Esophagus muscularis mucosa (tissue), 4 donors: ENCODE data around the gene SIT1. TPM values are rescaled to one million over a fixed set of nuclear protein-coding genes. Genes with fewer than 3 reads are reported as not detected.

ENCODE experiments used
- DNase-seq: peaks from one replicate; pipeline ENCODE4 v3.0.0-alpha.2; 2017; ENCODE audit errors: extremely low spot score
- H3K27ac ChIP-seq, 4 donors: fragments of 200-600 bp; sonication (generic); replicated peaks in 1 of 4; 1 replicate in 3 of 4; 2 replicates in 1 of 4; pipeline ENCODE4 v1.5.1; 2016 to 2019; ENCODE audit warnings: mild to moderate bottlenecking in 1 of 4
- H3K27me3 ChIP-seq, 4 donors: fragments of 200-600 bp; sonication (generic); one replicate each; pipeline versions ENCODE4 v1.5.1 to v1.6.0; 2016 to 2019
- H3K36me3 ChIP-seq, 4 donors: fragments of 200-600 bp; sonication (generic); one replicate each; pipeline ENCODE4 v1.5.1; 2016 to 2019
- H3K4me1 ChIP-seq, 4 donors: fragments of 200-600 bp; sonication (generic); one replicate each; pipeline ENCODE4 v1.5.1; 2016 to 2019
- H3K4me3 ChIP-seq, 4 donors: fragments of 200-600 bp; sonication (generic); 1 replicate in 2 of 4; 2 replicates in 2 of 4; pipeline ENCODE4 v1.5.1; 2016 to 2019; ENCODE audit warnings: mild to moderate bottlenecking in 4 of 4, moderate library complexity in 1 of 4
- H3K9me3 ChIP-seq, 4 donors: fragments of 200-600 bp; sonication (generic); 1 replicate in 3 of 4; 2 replicates in 1 of 4; pipeline ENCODE4 v1.5.1; 2016 to 2019
- CTCF ChIP-seq, 3 experiments: fragments of 200-600 bp in 2 of 3; fragments of 450-650 bp in 1 of 3; sonication (generic) in 2 of 3; IDR thresholded peaks; one replicate each; pipeline ENCODE4 v1.5.1; 2017 to 2019; ENCODE audit warnings: antibody characterized with exemption in 3 of 3, mild to moderate bottlenecking in 2 of 3, moderate library complexity in 1 of 3
- EP300 ChIP-seq: sonication (generic); formaldehyde crosslinking; IDR thresholded peaks from one replicate; pipeline ENCODE4 v1.6.1; 2017; ENCODE audit warnings: antibody characterized with exemption
- POLR2A ChIP-seq: fragments of 450-650 bp; IDR thresholded peaks from one replicate; pipeline ENCODE4 v1.6.1; 2017; ENCODE audit warnings: antibody characterized with exemption, moderate library complexity, mild to moderate bottlenecking, low read depth
- POLR2AphosphoS5 ChIP-seq, 2 donors: sonication (generic); formaldehyde crosslinking; IDR thresholded peaks; one replicate each; pipeline ENCODE4 v1.6.1; 2017; ENCODE audit warnings: antibody characterized with exemption in 2 of 2
- WGBS: methylation state at CpG from one replicate; pipeline ENCODE4 v1.1.5; 2018; 5-methylcytosine and 5-hydroxymethylcytosine counted together
- intact Hi-C: fragments of 100-400 bp; cut with DNase I; formaldehyde crosslinking; loops from one replicate; pipeline ENCODE4 v1.15.1; 2023
- total RNA-seq, 4 donors: library from RNA; depleted of rRNA; stranded (reverse); fragments of >200 nt; gene quantifications; one replicate each; pipeline versions ENCODE4 v1.1.0 to v1.2.1, GENCODE V29; 2016

The SIT1 gene
- total RNA-seq, 4 donors from 2014 or later, result 0.40 to 0.83 (median 0.83) TPM; not detected in 1

DNA sequence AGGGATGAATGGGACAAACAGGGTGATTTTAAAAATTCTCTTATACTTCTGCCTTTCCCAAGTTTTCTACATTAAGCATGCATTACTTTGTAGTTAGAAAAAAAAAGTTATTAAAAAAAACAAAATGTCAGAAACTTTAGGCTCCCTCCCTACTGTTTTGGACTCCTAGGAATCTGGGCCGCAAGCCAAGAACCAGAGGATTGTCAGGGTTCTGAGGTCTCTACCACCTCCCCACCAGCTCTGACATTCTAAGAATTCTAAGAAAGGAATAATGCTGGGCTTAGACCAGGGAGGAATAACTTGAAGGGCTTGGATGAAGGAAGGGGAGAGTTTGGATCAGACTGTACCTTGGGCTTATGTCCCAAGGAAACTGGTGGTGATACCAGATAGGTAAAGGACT is 15.3 kb upstream of the SIT1 start:
- peaks cover 0 to 6% (median 0%) of the 10 kb centered on the region in 4 donors for H3K36me3 ChIP-seq
- H3K27ac ChIP-seq, result peak overlapping the region in 3 of 4 donors; percentile 95 to 99 (median 99)
- no peak for DNase-seq
- 65% methylated on average over 1 of the region's 1 CpG for WGBS
- no peaks in the 10 kb centered on the region for H3K9me3 ChIP-seq
- H3K4me3 ChIP-seq, result no peak overlapping the region
- intact Hi-C loops, result no loop called here
- no peak for TF ChIP-seq EP300
- TF ChIP-seq POLR2A, result no peak
- no peak for TF ChIP-seq CTCF (IDR thresholded peaks at IDR 0.05)
- no peak for TF ChIP-seq POLR2AphosphoS5 (IDR thresholded peaks at IDR 0.05)
- peaks cover 30 to 56% (median 54%) of the 10 kb centered on the region in 4 donors for H3K4me1 ChIP-seq
- no peaks in the 10 kb centered on the region for H3K27me3 ChIP-seq

DNA sequence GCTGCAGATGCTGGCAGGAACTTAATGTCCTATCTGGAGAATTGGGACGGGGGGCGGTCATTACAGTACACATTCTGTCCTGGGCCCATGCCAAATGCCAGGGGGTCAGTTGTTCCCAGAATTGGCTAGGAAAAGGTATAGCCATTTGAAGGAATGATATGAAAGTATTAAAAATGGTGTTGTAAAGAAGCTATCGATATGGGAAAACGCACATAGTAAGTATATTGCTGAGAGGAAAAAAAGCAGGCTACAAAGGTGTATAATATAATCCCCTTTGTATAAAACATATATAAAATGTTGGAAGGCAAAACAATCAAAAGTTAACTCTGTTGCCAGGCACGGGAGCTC is 14.7 kb upstream of the SIT1 start:
- TF ChIP-seq CTCF (IDR thresholded peaks at IDR 0.05), result no peak
- no peak for TF ChIP-seq POLR2AphosphoS5 (IDR thresholded peaks at IDR 0.05)
- no peak for TF ChIP-seq EP300
- intact Hi-C loops, result no loop called here
- DNase-seq, result no peak
- peaks cover 36 to 61% (median 60%) of the 10 kb centered on the region in 4 donors for H3K4me1 ChIP-seq
- H3K27me3 ChIP-seq, result no peaks in the 10 kb centered on the region
- peak overlapping the region; percentile 48 to 70 (median 56) for H3K4me3 ChIP-seq
- H3K9me3 ChIP-seq, result no peaks in the 10 kb centered on the region
- peak overlapping the region; percentile 95 to 99 (median 98) for H3K27ac ChIP-seq
- H3K36me3 ChIP-seq, result peaks cover 0 to 12% (median 3%) of the 10 kb centered on the region in 4 donors
- 27% methylated on average over 5 of the region's 5 CpGs for WGBS

- TF ChIP-seq POLR2A, result no peak
- TF ChIP-seq CTCF (IDR thresholded peaks at IDR 0.05), result peak in 1 of 3 experiments; percentile 22
- peak in 1 of 2 donors; percentile 87 for TF ChIP-seq POLR2AphosphoS5 (IDR thresholded peaks at IDR 0.05)
- Histone ChIP-seq H3K4me1 (peaks cover 43 to 67% (median 66%) of the 10 kb centered on the region in 4 donors), H3K27ac (peak within 1 kb of the TSS; percentile 95 to 99 (median 98)), H3K4me3 (peak within 1 kb of the TSS; percentile 48 to 70 (median 56)), H3K36me3 (peaks cover 0 to 19% (median 9%) of the 10 kb centered on the region in 4 donors), H3K9me3 (no peaks in the 10 kb centered on the region), H3K27me3 (no peaks in the 10 kb centered on the region)
- 21% methylated on average over 18 of the region's 58 CpGs for WGBS
- intact Hi-C loops, result no loop called here
- no peak for DNase-seq
Measured at GRCh38 chr9:35664531-35665470, 14.1 kb upstream of the SIT1 start, which contains the start of gene ARHGEF39. TSS of gene ARHGEF39 (minus strand) at chr9:35665195. CDS start at chr9:35665169, 26 bp downstream.

DNA sequence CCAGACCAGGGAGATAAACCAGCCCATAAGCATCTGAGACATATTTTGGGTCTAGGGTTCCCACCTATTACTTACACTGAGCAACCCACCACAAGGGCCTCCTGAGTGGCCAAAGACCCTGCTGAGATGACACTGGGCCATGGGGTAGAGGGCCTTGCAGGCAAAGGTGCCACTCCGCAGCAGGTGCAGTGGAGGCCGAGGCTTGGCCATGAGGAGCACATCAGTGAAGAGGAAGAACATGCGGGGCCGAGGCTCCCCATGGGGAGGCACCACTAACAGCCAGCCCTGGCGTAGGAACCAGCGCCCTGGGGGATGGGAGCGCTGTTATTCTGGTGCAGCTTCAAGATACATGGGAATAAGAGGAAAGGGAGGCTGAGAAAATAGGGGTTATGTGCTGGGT is 11.7 kb upstream of the SIT1 start:
- TF ChIP-seq POLR2AphosphoS5 (IDR thresholded peaks at IDR 0.05) (no peak), EP300 (no peak), CTCF (IDR thresholded peaks at IDR 0.05) (no peak), POLR2A (no peak)

More for the DNA sequence above, 11.7 kb upstream of the SIT1 start:
- WGBS, result 75% methylated on average over 7 of the region's 7 CpGs
- H3K9me3 ChIP-seq, result no peaks in the 10 kb centered on the region
- H3K4me1 ChIP-seq, result peaks cover 52 to 79% (median 78%) of the 10 kb centered on the region in 4 donors
- H3K36me3 ChIP-seq, result peaks cover 0 to 20% (median 9%) of the 10 kb centered on the region in 4 donors
- H3K4me3 ChIP-seq, result no peak overlapping the region
- DNase-seq, result no peak
- no peaks in the 10 kb centered on the region for H3K27me3 ChIP-seq
- H3K27ac ChIP-seq, result peak overlapping the region; percentile 95 to 99 (median 98)
- intact Hi-C loops, result no loop called here
